Measurements from ENCODE around the gene PCSK6. TPM values are rescaled to one million over a fixed set of nuclear protein-coding genes. Genes with fewer than 3 reads are reported as not detected.

The PCSK6 gene
- polyA plus RNA-seq, 3 donors = 0.05 to 0.10 TPM; not detected in 1

- H3K4me3 Mint-ChIP-seq = no peak overlapping the region
- no peak for TF ChIP-seq CTCF (IDR thresholded peaks at IDR 0.05)
- Histone ChIP-seq H4K20me1 (ENCODE audit: insufficient read depth, low read length) (no peaks in the 10 kb centered on the region), H3K9ac (ENCODE audit: insufficient read depth, low read length, poor library complexity, severe bottlenecking) (no peak overlapping the region), H3K27me3 (ENCODE audit: control insufficient read depth in 2 of 2, insufficient read depth in 2 of 2, low read length in 2 of 2) (peaks cover 4 to 6% of the 10 kb centered on the region in 2 donors), H3K4me3 (replicated peaks in 1 of 3; ENCODE audit: low read depth in 2 of 3, low read length in 3 of 3) (no peak overlapping the region), H2AFZ (ENCODE audit: insufficient read depth, low read depth, low read length, poor library complexity, severe bottlenecking) (no peak overlapping the region), H3K36me3 (replicated peaks in 1 of 2; ENCODE audit: control insufficient read depth in 1 of 2, insufficient read depth in 2 of 2, low read length in 2 of 2) (no peaks in the 10 kb centered on the region), H3K79me2 (ENCODE audit: insufficient read depth, low read length) (no peaks in the 10 kb centered on the region), H3K4me2 (replicated peaks; ENCODE audit: extremely low read depth, low read length, poor library complexity, severe bottlenecking) (no peak overlapping the region), H3K9me3 (replicated peaks in 1 of 2; ENCODE audit: control insufficient read depth in 1 of 2, insufficient read depth in 1 of 2, low read length in 2 of 2) (no peaks in the 10 kb centered on the region), H3K27ac (ENCODE audit: low read depth in 1 of 2, low read length in 2 of 2) (no peak overlapping the region), H3K4me1 (ENCODE audit: control insufficient read depth in 1 of 2, insufficient read depth in 2 of 2, low read length in 2 of 2) (no peaks in the 10 kb centered on the region)
- peaks cover 8 to 38% (median 15%) of the 10 kb centered on the region in 3 donors for H3K27me3 Mint-ChIP-seq (ENCODE audit: low read depth in 3 of 3)
- H3K9me3 Mint-ChIP-seq = peaks cover 0 to 1% (median 0%) of the 10 kb centered on the region in 7 donors
- DNase-seq = no peak
- H3K36me3 Mint-ChIP-seq = no peaks in the 10 kb centered on the region
- H3K27ac Mint-ChIP-seq = no peak overlapping the region
- intact Hi-C loops (cut with micrococcal nuclease) = no loop called here
- no peaks in the 10 kb centered on the region for H3K4me1 Mint-ChIP-seq
- WGBS (ENCODE audit: insufficient coverage) = 81% methylated on average over 13 of the region's 13 CpGs
These were observed 17.5 kb downstream of the PCSK6 start for GRCh38 chr15:101472033-101472432.

GRCh38 chr15:101470548-101471239 is 18.8 kb downstream of the PCSK6 start:
- Histone ChIP-seq H4K20me1 (ENCODE audit: insufficient read depth, low read length) (no peaks in the 10 kb centered on the region), H3K9ac (ENCODE audit: insufficient read depth, low read length, poor library complexity, severe bottlenecking) (no peak overlapping the region), H3K27me3 (ENCODE audit: control insufficient read depth in 2 of 2, insufficient read depth in 2 of 2, low read length in 2 of 2) (peaks cover 4 to 6% of the 10 kb centered on the region in 2 donors), H3K9me3 (replicated peaks in 1 of 2; ENCODE audit: control insufficient read depth in 1 of 2, insufficient read depth in 1 of 2, low read length in 2 of 2) (no peaks in the 10 kb centered on the region), H2AFZ (ENCODE audit: insufficient read depth, low read depth, low read length, poor library complexity, severe bottlenecking) (no peak overlapping the region), H3K79me2 (ENCODE audit: insufficient read depth, low read length) (no peaks in the 10 kb centered on the region), H3K27ac (ENCODE audit: low read depth in 1 of 2, low read length in 2 of 2) (no peak overlapping the region), H3K36me3 (replicated peaks in 1 of 2; ENCODE audit: control insufficient read depth in 1 of 2, insufficient read depth in 2 of 2, low read length in 2 of 2) (no peaks in the 10 kb centered on the region), H3K4me3 (replicated peaks in 1 of 3; ENCODE audit: low read depth in 2 of 3, low read length in 3 of 3) (no peak overlapping the region), H3K4me2 (replicated peaks; ENCODE audit: extremely low read depth, low read length, poor library complexity, severe bottlenecking) (no peak overlapping the region), H3K4me1 (ENCODE audit: control insufficient read depth in 1 of 2, insufficient read depth in 2 of 2, low read length in 2 of 2) (no peaks in the 10 kb centered on the region)
- Mint-ChIP-seq H3K36me3 (no peaks in the 10 kb centered on the region), H3K27ac (no peak overlapping the region), H3K4me1 (no peaks in the 10 kb centered on the region), H3K9me3 (peaks cover 0 to 5% (median 2%) of the 10 kb centered on the region in 7 donors), H3K4me3 (no peak overlapping the region), H3K27me3 (ENCODE audit: low read depth in 3 of 3) (peaks cover 6 to 39% (median 15%) of the 10 kb centered on the region in 3 donors)
- DNase-seq = no peak
- 91% methylated on average over 14 of the region's 15 CpGs for WGBS (ENCODE audit: insufficient coverage)
- intact Hi-C loops (cut with micrococcal nuclease) = no loop called here
- no peak for TF ChIP-seq CTCF (IDR thresholded peaks at IDR 0.05)

Data from CD14-positive monocyte (primary cell).